HG03175 (cell line): Measurements from ENCODE around the gene OR56B1.

Experiments
- ATAC-seq: cut with Tn5 transposase; IDR thresholded peaks from one replicate; pipeline ENCODE4 v1.9.1; 2021; ENCODE audit warnings: mild to moderate bottlenecking, moderate library complexity; ENCODE audit not compliant: unreplicated experiment

Gene OR56B1

DNA sequence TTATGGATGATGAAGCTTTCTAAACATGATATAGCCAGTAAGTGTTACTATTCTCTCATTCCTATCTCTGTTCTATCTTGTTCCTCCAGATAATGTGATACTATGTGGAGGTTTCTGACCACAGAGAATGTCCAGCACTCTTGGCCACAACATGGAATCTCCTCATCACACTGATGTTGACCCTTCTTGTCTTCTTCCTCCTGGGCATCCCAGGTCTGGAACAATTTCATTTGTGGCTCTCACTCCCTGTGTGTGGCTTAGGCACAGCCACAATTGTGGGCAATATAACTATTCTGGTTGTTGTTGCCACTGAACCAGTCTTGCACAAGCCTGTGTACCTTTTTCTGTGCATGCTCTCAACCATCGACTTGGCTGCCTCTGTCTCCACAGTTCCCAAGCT, 9.9 kb upstream of the OR56B1 start:
- ATAC-seq, result no peak

GRCh38 chr11:5727691-5728090, 8.6 kb upstream of the OR56B1 start:
- ATAC-seq, result no peak

DNA sequence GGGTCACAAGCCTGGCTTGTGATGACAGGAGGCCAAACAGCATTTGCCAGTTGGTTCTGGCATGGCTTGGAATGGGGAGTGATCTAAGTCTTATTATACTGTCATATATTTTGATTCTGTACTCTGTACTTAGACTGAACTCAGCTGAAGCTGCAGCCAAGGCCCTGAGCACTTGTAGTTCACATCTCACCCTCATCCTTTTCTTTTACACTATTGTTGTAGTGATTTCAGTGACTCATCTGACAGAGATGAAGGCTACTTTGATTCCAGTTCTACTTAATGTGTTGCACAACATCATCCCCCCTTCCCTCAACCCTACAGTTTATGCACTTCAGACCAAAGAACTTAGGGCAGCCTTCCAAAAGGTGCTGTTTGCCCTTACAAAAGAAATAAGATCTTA, 843 bp downstream of the OR56B1 start:
- no peak for ATAC-seq

GRCh38 chr11:5737670-5738392, 1.6 kb downstream of the OR56B1 start:
- ATAC-seq, result no peak

DNA sequence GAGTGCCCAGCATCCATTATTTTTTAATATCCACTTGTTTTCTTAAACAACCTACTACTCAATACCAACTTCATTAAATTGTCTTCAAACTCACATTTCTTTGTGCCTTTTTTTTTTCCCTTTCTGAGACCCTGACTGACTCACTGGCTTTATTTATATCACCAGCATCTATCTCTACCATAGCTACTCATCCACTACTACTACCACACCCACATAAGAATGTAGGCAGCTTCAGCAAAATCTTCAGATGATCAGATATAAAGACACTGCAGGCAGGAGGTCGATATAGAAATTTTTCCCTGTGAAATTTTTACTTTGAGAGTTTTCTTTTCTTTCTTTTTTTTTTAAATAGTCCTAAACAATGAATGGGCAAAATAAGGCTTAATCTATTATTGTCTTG, 2.2 kb downstream of the OR56B1 start:
- no peak for ATAC-seq

GRCh38 chr11:5746614-5747013, 10.4 kb downstream of the OR56B1 start:
- no peak for ATAC-seq

GRCh38 chr11:5749836-5750235, 13.6 kb downstream of the OR56B1 start:
- ATAC-seq, result no peak

DNA sequence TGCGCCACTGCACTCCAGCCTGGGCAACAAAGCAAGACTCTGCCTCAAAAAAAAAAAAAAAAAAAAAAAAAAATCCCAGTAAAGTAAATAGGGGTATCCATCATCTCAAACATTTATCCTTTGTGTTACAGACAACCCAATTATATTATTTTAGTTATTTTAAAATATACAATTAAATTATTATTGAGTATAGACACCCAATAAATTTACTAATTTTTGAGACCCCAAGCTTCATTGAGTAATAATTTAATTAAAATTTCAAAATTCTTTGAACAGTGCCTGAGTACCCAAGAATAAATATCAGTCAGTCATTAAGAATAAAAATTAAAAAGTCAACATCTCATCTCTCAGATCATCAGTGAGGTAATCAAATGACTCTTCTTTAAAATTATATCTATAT, 17.7 kb downstream of the OR56B1 start, which contains the start of gene OR52N4:
TSS of gene OR52N4 (plus strand) at position 301 of the 400 bp plus-strand sequence. CDS start 498 bp downstream, outside the sequence.
- no peak for ATAC-seq

GRCh38 chr11:5767056-5767455, 30.8 kb downstream of the OR56B1 start:
- ATAC-seq, result no peak

- no peak for ATAC-seq
These were observed 47.0 kb downstream of the OR56B1 start, which contains the start of gene OR52N5 for GRCh38 chr11:5783255-5783654. OR52N5 (minus strand) TSS chr11:5783355; CDS start chr11:5778634, 4,721 bp downstream.
